Activated CD4-positive, alpha-beta T cell treated with anti-CD3 and anti-CD28 coated beads for 48 hours (primary cell): ENCODE measurements around the gene RNF157.

Experiments
- DNase-seq: peaks from one replicate; pipeline ENCODE4 v3.0.0-alpha.2; 2020

Gene RNF157

DNA sequence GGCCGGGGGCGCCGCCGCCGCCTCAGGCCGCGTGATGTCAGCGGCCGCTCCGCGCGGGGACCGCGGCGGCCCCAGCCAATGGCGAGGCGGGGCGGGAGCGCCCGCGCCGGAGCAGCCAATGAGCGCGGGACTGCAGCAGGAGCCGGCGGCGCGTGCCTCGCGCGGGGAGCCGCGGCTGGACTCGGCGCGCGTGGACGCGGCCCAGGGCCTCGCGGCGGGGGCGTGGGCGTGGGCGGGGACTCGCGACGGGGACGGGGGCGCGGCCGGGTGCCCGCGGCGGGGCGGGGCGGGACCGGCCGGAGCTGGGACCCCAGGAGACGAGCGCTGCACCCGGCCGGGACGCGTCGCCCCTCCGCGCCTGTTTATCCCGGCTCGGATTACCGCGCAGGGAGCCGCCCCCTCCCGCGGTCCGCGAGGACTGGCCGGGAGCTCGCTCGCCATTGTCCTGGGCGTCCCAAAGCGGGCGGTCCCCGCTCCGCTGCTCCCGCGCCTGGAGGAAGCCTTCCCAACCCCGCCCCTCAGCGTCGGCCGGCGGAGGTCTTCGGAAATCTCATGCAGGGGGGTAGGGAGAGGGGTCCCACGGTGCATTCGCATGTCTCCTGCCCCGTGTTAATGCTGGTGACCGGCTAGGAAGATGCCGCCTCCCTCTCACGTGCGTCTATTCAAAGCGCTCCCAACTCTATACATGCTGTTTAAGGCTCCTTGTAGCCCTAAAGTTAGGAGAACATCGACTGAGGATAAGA, at the start of gene RNF157:
Gene RNF157 (minus strand): TSS at position 33 of the 743 bp plus-strand sequence. CDS start 253 bp downstream, outside the sequence.
- peak; percentile 63 for DNase-seq

DNA sequence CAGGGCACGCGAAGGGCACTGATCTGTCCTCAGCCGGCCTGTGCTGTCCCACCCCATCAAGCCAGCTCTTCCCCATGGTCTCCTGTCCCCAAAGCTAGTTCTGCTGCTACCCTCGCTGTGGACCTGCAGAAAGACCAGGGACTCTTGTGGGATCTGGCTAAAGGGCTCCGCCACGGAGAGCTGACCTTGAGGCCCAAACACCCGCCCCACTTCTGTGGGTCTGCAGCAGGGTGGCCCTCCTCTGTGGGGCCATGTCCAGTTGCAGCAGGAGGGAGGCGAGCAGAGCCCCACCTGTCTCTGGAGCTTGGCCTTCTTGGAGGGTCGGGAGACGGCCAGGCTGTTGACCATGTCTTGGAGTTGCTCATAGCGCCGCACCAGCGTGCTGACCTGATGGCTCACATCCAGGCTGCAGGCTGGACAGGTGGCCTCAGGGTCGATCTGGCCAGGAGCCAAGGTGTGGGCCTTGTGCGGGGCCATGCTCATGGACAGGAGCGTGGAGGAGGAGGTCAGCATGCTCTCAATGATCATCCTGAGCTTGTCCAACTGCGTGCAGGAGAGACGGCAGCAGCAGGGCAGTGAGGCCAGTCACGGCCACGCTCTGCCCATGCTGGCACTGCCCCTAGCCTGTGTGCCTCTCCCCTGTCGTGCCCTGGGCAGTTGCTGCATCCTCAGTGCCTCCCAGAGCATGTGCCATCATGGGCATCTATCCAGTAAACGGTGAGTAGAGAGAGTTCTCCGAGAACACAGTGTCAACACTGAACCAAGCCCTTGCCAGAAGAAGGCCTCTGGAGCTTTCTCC, 41.5 kb upstream of the RNF157 start:
- no peak for DNase-seq

DNA sequence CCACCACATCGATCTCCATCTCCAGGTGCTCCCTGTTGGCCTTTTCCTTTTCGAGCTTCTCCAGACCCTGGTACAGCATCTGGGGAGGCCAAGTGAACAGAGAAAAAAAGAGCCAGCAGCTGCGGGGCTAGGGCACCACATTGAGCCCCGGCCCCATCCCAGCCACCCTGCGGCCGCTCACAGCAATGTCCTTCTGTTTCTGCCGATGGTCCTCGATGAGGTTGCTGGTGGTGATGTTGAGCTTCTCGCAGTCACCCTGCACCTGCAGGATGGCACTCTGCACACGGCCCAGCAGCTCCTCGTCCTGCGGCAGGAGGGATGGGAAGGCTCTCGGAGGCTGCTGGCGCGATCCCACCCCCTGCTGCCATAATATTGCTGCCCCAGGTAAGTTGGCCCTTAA, 40.4 kb upstream of the RNF157 start:
- no peak for DNase-seq

- no peak for DNase-seq
Measured at GRCh38 chr17:76279742-76280287, 39.5 kb upstream of the RNF157 start.

DNA sequence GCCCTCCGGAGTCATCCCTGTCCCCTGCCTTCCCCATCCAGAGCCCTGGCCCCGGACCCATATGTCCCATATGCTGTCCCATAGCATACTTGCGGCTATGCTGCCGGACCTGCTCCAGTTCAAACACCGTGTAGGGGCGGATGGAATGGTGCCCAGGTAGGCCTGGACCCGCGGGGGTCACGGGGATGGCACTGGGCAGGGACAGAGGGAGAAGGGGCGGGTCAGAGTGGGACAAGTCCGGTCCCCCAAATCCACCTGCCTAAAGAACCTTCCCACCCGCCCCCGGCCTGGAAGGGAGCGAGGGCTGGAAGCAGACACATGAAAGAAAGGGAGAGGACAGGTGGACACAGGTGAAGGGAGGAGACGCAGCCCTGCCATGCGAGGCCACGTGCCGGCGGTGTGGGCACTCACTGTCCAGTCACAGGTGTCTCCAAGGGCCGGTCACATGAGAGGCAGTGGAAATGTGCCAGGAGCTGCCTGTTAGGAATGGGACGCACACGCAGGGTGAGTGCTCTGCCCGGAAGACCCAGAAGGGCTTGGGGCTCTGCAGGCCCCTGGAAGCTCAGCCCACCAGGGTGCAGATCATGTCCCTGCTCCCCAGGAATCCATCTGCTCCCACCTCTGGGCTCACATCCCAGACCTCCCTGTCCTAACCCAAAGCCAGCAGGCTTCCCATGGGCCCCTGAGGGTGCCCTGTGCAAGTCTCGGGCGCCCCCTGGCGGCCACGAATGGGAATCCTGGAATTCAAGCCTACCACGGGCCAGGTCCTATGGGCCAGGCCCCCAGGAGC, 38.9 kb upstream of the RNF157 start:
- peak; percentile 91 for DNase-seq

DNA sequence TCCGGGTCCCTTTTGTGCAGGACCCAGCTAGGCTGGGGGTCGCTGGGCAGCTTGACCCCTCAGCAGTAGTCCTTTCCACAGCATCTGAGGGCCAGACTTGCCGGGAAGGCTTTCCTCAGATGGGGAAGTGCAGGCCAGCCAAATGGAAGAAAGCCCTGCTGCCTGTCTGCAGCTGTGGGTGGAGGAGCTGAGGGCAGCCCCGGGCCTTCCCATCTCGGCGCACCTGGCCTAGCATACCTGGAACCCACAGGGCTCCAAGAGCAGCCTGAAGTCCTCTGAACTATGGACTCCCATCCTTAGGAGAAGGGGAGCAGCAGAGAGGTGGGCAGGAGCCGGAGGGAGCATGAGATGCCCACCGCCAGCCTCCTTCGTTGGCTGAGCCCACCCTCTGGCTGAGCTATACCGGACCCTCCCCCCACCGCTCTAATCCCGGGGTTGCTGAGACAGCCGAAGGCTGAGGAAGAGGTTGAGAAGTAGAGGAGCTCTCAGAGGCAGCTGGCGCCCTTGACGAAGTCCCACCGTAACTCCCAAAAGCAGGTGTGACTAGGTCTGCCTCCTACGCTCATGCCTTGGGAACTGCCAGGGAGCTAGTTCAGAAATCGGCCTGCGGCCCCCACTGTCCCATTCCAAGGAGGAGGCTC, 38.1 kb upstream of the RNF157 start:
- DNase-seq: no peak

DNA sequence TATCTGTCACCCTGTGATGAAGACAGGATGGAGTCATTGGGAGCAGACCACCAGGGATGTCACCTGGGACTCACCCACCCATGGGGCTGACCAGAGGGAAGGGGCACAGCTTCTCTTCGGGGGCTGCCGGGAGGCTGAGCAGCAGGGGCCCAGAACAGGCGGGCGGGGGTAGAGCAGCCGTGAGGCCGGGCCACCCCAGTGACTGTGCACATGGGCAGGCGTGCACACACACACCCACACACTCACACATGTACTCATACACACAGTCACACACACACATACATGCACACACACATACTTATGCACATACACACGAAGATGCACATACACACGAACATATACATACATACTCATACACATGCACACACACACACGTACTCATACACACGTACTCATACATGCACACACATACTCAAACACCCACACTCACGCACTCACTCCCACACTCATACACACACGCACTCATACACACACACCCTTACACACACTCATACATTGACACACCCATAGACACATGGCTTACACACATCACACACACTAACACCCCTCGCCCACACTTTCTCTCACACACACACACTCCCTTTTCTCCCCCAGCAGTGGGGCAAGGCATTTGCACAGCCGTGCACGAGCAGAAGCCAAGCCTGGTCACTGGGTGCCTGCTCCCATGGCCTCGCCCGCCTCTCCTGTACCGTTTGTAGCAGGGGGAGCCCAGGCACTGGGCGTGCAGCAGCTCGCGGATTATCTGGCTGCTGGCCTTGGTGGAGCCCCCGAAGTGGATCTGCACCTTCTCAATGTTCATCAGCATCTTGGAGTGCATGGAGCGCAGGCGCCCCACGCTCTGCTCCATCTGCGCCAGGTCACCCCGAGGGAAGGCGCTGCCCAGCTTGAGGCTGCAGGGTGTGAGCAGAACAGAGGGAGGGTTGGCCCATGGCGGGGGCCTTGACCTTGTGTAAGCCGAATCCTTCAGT, 37.3 kb upstream of the RNF157 start:
- DNase-seq: no peak

DNA sequence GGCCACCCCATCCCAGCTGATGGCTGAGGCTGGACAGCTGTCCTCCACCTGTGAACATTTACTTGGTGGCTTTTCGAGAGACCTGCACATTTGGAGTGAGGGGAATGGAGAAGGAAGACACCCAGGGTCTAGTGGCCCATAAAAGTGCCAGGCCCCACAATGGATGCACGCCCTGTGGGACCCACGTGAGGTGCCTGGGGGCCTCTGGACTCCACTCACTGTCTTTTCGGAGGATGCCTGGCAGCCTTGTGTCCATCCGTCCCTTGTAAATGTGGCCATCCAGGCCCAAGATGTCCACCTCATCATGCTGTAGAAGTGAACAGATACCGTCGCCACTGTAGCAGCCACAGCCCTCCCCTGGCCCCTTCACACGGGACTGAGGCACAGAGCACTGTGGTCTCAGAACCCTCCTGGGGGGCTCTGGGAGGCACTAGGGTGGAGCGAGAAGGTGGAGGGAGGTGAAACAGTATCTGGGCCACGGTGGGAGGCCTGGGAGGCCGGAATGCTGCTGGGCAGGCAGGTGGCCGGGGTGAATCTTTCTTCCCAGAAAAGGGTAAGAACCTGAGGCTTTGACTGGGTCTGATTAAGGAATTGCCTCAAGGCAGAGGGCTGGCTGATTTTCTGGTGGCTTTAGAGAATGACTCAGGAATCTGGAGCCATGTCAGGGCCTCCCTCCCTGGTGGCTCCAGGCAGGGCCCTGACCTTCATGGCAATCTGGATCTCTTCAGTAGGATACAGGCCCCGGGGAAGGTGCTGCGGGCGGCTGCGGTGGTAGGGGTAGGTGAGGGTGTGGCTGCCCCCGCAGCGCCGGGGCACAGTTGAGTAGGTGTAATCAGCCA, 36.4 kb upstream of the RNF157 start:
- DNase-seq: no peak

- DNase-seq: no peak
Measured at GRCh38 chr17:76276069-76276431, 35.8 kb upstream of the RNF157 start.

DNA sequence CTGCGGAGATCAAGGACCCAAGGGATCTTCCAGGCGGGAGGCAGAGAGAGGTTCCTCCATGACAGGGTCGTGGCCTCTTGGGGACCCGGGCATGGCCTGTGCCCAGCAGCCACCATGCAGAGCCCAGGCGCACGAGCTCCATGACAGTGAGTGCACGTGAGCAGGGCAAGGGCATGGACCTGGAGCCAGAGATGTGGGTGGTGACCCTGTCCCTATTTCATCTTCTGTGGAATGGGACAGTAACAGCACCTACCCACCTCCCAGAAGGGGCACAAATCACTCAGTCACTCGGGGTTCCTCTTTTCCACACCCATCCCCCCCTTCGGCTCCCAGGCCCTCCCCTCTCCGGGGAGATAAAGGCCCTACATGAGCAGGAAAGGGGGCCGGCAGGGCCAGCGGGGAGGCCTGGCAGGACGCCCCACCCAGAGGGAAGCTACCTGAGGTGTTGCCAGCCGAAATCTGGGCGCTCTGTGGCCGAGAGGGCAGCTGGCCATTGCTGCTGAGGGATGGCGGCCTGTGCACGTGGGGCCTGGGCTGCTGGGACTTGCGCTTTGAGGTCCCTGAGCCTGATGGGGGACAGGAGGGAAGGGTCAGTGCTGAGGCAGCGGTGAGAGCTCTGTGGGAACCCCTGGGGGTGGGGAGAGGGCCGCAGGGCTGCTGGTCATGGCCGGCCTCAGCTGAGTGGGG, 35.2 kb upstream of the RNF157 start:
- no peak for DNase-seq

DNA sequence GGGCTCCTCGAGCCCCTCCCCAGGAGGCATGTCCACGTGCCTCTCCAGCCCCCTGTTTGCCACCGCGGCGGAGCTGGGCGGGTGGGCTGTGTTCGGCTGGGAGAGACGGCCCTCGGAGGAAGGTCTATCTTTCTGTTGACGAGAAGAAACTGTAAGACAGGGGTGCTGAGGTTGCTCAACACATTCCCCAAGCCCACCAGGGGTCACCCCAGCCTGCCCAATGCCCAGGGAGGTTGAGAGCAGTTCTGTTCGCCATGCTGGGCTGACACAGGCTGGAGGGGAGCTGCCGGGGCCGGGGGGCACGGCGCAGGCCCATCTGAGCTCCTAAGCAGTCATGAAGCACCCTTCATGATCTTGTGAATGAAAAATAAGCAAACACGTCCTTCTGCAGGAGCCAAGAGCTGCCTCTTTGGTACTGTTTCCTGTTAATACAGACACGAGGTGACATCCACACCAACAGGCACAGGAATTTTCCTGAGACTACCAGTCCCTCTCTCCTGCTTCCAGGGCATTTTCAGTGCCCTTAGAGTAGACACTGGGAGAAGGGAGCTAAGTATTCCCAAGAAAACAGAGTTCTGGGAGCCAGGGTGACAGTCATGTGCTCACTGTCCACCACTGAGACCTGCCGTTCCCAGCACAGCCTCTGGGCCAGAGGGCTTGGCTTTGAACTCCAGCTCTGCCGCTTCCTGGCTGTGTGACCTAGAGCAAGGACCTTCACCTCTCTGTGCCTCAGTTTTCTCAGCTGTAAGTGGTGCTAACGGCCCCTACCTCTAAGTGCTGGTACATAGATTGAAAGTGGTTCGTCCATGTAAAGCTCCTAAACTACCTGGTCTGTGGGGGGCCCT, 34.0 kb upstream of the RNF157 start:
- DNase-seq: no peak

DNA sequence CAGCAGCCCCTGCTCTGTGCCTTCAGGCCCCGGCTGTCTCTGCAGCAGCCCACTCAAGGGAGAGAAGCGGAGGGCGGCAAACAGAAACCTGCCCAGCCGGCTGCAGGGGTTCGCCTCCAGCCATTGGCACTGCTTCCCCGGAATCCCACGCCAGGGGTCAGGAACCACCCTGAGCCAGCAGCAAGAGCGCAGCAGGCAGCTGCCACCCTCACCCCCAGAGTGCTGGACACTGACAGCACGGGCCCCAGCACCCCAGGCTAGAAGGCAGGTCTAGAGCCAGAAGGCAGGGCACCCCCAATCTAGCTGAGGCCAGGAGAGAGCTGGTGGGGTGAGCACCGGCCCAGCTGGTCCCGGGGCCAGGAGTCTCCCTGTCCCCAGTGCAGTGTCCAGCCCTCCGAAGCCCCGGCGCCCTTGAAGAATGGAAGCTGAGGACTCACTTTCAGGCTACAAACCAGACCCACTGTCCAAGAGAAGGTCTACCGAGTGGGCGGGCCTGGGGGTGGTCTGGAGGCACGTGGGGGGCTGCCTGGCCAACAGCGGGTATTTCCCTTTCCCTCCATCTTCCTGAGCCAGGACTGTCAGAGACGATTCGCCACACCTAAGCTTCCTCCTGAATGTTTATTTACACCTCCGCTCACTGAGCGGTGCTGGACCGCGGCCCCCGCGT, 33.3 kb upstream of the RNF157 start:
- peak; percentile 15 for DNase-seq

DNA sequence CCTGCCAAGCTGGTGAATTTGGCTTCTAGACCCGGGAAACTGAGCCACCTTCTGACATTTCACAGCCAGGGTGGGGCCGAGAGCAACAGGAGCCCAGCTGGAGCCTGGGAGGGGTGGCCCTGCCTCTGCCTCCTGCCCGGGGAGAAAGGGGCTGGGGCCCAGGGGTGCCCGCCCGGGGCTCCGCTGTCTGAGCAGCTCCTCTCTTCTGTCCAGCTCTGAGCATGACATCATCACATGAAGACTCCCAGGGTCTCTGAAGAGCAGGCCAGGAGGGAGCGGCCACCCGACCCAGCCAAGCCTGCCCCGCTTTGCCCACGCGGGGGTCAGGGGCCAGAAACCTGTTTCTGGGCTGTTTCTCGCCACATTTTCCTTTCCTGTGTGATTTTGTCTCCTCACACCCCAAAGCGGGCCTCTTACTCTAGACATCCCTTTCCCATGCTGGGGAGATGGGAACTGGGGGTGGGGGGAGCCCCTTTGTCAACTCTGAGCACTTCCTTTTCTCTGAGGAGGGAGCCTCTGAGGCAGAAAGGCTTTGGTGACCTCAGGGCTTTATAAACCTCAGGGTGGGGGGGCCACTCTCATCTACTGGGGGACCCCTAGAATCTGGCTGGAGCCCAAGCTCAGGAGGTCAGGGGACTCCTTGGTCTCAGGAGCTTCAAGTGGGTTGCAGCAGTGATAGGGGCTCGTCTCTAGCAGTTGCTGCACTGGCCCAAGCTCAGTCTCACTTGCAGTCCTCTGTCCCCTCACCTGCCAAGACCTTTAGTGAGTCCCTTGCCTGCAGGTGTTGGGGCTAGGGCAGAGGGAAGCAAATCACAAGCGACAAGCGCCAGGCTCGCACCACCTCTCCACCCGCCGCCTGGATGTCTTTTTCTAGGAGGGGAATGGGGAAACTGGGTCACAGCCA, 32.5 kb upstream of the RNF157 start:
- DNase-seq: peak; percentile 84

DNA sequence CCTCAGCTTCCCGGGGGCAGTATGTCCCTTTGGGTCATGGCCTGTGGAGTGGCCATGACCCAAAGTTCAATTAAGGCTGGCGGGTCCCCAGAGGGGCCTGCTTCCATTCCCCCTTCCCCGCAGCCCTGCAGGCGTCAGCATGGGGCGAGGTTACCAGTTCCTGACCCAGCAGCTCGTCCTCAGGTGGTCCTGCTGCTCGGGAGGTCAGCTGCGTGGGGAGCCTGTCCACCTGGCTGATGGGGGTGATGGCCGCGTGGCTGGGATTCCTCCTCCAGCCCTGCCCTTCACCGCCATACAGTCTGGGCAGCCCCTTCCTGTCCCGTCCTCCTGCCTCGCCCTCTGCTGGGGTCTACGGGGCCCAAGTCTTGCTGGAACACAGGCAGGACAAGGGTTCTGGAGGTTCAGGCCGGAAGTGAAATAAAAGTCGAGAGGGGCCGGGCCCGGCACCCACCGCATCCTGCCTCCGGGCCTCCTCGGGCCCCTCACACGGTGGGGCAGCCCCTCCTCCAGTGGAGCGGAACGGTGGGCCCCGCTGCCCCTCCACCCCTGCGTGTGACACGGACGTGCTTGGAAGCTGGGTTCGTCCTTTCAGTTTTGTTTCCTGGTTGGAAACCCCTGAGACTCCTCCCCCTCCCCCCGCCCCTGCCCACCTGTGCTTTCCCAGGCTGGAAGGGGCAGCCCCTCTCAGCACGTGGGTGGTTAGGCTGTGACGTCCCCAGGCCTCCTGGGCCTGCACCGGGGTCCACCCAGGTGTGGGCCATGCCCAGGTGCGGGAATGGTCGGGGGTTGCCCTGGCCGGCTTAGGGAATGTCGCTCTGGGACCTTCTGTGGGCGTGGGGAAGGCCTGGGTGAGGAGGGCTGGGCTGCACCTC, 31.6 kb upstream of the RNF157 start:
- DNase-seq: peak; percentile 91

GRCh38 chr17:76270770-76271668, 30.7 kb upstream of the RNF157 start:
- peak; percentile 55 for DNase-seq
